ENCODE measurements around the gene BFSP1.

Gene BFSP1

DNA sequence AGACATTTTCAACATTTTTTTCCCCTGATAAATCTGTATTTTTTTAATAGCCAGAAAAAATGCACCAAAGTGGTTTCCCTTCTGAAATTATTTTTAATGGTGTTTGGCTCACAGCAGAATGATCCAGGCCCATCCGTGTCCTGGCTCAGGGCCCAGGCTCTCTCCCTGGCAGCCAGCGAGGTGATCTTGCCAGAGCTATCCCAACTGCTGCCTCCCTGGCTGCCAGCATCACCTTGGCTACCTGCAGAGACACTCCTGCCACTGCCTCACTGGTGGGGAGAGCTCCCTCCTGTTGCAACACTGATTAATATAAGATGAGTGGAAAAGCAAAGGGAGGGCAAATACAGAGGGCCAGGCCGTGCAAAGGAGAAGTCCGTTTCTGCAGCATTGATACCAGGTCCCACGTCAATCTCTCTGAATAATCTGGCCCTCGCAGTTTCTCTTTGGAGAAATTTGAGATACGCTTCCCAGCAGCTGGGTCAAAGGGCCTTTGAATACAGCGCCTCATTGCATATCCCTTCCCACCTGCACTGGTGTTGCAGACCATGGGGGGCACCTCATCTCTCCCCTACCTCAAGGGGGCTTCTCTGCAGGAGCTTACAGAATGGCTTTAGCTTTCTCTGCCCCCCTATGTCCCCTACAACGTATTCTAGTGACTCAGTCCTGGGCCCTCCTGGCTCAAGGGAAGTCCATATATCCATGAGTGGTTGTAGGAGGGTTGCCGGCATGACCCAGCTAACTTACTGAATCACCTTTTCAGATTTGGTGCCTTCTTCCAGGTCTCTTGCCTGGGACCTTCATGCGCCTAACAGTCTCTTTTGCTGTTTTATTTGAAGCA, 25.9 kb upstream of the BFSP1 start:
- DNase-seq = no peak

DNA sequence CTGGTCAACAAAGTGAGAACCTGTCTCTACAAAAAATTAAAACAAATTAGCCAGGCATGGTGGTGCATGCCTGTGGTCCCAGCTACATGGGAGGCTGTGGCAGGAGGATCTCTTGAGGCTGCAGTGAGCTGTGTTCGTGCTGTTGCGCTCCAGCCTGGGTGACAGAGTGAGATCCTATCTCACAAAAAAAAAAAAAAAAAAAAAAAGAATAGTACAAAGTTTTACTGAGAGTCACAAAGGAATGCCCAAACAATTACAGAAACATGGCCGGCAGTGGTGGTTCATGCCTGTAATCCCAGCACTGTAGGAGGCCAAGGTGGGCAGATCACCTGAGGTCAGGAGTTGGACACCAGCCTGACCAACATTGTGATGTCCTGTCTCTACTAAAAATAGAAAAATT, 23.9 kb upstream of the BFSP1 start:
- DNase-seq = no peak

DNA sequence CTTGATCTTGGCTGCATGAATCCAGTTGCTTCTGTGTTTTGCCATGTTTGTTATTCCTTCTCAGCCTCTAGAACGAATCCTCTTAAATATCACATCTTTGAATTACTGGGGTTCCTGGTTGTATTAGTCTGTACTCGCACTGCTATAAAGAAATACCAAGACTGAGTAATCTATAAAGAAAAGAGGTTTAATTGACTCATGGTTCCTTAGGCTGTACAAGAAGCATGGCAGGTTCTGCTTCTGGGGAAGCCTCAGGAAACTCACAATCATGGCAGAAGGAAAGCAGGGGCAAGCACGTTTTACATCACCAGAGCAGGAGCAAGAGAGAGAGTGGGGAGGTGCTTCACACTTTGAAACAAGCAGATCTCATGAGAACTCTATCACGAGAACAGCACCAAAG, 18.0 kb upstream of the BFSP1 start:
- no peak for DNase-seq

DNA sequence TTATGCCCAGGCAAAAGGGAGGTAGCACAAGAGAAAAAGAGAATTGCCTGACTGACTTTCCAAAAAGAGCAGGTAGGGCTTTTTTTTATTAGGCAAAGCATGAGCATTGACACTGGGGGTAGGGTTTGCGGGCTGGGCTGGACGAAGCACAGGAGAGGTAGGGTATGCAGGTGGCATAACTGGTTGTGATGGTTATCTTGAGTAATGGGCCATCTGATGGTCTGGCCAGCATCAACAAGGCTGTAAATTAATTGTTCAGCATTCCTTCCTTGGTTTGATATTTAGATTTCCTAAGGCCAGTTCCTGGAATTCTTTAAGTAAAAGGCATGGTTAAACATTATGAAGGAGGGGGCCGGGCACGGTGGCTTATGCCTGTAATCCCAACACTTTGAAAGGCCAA, 13.9 kb upstream of the BFSP1 start:
- no peak for DNase-seq

DNA sequence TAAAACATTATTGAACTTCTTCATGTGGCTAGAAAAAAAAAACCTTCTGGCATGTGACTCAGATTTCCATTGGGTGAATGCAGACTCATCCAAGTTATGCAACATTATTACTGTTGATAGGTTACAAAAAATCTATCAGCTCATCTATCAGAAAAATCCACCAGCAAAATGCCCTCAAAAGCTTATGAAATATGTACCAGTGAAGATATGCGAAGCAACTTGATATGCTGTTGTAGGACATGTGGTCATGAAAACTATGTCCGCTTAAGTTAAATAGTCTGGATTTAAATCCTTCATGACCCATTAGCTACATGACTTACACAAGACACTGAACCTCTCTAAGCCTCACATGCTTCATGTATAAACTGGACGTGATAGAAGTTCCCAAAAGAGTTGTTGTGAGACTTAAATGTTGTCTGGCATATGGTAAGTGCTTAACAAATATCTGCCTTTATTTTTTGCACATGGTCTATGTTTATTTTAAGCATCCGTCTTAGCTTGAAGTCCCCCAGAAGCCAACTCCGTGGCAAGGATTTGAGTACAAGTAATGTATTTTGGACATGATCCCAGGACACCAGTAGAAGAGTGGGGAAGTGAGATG, 12.5 kb upstream of the BFSP1 start:
- no peak for DNase-seq

DNA sequence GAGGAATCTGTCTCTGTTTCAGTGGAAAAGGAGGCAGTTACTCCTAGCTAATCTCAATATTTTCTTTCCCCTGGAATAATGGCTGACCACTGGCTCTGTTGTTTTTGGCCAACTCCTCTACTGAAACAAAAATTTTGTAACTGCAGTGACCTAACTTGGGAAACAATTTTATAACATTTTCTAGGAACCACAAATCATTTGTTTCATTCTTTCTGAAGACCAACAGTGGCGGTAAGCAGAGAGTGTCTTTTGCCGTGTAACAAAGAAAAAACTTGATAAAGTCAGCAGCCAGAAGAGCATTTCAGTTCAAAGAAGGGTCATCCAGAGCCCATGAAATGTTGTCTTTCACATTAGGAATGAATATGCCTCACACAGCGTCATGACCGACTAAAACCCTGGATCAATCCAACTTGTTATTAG, 11.8 kb upstream of the BFSP1 start:
- DNase-seq = no peak

DNA sequence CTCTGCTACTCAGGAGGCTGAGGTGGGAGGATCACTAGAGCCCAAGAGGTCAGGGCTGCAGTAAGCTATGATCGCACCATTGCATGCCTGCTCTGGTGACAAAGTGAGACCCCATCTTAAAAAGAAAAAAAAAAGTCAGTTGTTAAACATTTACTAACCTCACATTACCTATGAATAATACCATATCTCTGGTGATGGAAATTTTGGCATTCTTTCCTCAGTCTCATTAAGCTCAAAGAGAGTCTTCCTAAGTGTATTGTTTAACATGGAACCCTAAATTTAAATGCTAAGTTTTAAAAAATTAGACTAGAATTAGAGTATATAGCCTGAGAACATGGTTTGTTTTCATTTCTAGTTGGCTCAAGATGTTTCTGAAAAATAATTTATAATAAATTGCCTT, 11.3 kb upstream of the BFSP1 start:
- DNase-seq = no peak

DNA sequence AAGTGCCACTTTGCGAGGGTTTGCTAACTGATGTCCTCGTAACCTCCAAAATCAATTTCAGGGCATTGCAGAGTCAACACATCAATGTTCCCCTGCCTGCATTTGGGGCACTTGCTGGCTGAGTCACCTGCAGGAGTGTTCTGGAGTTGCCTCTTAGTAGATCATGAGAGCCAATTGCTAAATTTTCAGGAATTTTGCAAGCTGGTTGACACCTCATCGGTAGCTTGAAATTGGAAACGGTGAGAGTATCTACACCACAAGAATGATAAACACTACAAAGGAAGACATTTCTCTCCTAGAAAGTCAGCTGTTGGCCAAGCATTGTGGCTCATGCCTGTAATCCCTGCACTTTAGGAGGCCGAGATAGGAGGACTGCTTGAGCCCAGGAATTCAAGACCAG, 10.8 kb upstream of the BFSP1 start:
- DNase-seq = no peak

DNA sequence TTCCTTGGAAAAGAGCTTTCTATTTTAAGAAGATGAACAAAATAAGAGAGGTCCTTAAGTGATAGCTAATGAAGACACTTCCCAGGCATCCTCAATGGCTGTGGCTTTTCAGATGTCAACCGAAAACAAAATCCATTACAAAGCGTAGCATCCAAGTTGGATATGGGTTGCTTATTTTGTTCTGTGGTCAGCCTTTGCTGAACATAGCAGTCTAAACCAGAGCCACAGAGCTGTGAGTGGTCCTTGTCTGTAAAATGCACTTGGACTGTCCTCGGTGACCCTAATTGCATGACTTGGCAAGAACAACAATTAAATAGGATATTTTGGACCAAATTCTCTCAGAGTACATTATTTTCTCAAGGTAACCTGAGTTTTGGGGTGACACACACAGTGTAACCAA, 10.4 kb upstream of the BFSP1 start:
- DNase-seq = no peak

DNA sequence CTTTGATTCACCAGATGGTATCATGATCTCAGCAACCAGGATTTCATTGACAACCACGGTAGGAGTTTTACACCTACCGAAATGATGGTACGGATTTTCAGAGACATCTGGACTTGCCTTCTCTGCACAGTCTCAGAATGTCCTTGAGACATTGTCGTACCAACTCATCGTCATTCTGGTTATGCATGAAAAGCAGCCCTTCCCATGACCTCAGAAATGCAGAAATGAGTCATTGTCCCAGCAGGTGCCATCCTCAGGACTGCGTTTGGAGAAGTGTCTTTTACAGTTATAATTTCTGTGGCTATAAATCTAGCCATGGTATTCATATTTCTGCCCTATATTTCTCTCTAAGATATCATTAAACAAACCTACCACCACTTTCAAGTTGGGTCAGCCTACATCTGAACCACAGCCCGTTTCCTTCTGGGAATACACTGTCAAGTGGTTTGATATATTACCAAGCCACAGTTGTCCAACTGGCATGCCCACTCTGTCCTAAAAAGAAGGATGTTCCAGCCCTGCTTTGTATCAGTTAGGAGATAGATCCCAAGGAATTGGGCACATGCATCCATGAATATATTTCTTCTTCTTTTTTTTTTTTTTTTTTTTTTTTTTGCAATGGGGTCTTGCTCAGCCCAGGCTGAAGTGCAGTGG, 7.5 kb upstream of the BFSP1 start:
- no peak for DNase-seq

DNA sequence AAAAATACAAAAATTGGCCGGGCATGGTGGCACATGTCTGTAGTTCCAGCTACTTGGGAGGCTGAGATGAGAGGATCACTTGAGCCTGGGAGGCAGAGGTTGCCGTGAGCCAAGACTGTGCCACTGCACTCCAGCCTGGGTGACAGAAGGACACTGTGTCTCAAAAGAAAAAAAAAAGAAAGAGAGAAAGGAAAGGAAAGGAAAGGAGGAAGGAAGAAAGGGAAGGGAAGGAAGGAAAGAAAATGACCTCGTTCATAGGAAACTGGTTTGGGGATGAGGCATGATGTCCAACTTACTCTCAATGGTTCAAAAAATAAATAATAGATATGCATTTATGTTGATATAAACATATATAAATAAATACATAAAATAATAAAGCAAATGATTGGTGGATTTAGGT, 6.8 kb upstream of the BFSP1 start:
- no peak for DNase-seq

DNA sequence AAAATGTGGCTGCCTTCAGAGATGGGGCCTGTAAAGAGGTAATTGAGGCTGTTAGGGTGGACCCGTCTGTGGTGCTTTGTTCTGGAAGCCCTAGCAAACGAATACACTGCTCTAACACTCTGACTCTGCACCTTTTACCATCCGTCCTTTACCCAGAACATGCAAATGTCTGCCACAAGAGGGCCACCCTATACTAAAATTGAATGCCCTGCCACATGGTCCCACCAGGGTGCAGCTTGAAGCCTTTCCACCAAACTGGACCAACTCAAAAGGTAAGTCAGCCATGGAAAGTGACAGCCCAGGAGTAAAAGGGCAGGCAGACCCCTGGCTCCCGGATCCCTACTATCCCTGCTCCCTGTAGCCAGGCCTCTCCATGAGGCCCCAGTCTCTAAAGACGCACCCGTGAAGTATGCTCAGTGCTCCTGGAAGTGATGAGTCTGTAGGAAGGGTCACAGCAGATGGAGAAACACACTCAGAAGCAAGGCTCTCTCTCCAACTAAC, 5.8 kb upstream of the BFSP1 start:
- peak; percentile 71 for DNase-seq

DNA sequence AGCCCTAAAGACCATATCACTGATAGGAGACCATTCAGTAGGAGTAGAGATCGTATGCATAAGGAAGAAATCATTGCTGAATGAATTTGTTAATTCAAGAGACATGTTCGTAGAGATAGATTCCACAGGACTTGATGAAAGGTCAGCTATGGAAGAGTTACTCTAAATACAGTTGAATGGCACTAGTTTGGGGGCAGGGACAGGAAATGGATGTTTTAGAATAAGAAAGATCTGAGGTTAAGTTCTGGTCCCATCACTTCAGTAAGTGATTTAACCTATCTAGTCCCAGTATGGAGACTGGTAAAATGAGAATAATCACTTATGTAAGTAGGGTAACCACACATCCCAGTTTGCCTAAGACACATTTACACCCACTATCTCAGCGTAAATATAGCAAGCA, 2.9 kb upstream of the BFSP1 start:
- no peak for DNase-seq

DNA sequence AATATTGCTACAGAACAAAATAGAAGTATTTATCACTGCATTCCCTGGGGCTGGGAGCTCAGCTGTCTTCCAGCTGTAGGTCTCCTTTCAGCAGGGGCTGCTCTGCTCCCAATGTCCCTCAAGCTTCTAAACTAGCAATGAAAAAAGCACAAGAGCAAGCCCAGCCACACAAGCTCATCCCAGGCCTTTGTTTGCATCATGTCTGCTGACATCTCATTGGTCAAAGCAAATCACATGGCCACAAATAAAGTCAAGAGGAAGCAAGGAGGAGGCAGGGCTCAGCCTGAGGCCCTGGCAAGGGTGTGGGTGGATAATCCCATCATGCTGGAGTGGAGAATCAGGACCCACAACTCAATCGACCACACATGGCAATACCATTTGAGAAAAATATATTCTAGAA, 2.2 kb upstream of the BFSP1 start:
- DNase-seq = peak; percentile 55

DNA sequence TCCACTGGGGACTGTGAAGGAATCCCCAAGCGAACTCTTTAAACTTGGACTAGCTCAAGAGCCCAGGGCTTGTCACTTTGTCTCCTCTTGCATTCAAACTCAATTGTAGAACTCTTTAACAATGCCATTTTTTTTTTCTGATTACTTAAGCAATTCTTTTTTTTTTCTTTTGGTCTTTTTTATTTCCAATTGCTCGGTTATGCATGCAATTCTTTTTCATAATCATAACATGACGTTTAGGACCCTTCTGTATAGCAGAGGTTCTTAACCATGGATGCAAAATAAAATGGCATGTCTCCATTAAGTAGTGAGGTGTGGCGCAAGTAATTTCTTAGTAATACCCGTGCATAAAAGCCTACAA, 466 bp upstream of the BFSP1 start:
- DNase-seq = no peak

DNA sequence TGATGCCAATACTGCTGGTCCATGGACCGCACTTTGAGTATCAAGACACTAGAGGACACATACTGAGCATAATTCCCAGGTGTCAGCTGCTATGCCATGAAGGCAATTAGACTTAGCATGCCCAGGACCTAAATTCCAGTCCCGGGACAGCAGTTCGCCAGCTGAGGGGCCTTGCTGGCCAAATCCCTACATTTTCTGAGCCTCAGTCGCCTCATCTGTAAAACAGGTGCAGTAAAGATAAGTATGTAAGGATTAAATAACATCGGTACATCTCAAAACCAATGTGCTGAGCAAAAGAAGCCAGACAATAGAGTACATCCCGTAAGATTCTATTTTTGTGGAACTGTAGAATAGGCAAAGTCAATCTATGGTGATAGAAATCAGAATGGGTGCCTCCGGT, 1.0 kb downstream of the BFSP1 start:
- DNase-seq = no peak

DNA sequence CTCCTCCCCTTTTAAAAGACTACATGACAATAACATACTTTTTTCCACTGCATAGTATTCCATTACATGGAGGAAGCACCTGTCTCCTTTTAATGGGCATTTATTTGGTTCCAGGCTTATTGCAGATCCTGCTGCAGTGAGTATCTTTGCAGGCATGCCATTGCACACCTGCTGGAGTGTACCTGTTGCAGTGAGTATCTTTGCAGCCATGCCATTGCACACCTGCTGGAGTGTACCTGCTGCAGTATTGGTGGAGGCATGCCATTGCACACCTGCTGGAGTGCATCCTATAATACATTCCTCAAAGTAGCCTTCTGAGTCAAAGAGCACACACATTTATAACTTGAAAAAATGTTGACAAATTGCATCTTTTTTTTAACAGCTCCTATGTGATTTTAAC, 1.6 kb downstream of the BFSP1 start:
- no peak for DNase-seq

DNA sequence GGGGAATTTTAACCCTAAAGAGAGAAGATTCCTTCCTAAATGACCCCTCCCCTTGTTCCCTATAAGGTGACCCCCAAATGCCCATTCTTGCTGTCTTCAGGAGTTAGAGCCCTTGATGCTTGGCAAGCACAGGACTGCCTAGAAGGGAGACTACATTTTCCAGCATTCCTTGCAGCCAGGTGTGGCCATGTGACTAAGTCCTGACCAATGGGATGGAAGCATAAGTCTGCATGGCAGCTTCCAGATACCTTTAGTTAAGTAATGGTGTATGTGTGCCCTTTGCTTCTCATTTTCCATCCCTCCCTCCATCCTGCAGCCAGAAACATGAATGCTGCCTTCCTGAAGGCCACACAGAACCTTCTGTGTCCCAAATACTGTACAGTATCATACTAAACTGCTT, 5.5 kb downstream of the BFSP1 start:
- DNase-seq = peak; percentile 2

DNA sequence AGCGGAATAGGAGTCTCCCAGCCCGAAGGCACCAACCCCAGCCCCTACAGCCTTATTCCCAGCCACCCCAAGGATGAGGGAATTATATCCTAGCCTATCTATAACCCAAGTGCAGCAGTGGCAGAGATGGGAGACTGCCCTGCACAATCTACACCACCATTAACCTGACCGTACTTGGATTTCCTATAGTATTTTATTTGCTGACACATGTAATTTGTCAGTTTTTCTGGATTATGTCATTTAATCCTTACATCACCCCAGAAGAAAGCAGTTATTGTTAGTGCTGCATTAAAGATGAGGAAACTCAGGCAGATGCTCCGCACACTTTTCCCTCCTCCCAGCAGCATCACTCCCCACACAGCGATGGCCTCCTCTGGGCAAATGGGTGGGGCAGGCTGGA, 6.0 kb downstream of the BFSP1 start:
- DNase-seq = no peak

DNA sequence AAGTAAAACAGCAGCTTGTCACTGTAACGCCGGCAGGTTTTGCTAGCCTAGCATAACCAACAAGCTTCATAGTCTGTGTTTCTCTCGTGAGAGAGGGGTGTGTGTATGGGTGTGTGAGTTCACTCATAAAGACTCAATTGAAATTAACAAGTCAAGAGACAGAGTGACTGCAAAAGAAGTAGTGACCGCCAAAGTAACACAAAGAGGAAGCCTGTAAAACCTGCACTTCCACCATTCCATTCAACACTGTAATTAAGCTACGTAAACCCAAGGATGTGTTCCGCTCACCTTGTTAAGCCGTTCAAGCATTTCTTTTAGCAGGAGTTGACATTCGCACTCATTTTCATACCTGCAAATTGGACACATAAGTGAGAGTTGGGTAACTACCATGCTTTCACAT, 6.6 kb downstream of the BFSP1 start:
- DNase-seq = no peak

DNA sequence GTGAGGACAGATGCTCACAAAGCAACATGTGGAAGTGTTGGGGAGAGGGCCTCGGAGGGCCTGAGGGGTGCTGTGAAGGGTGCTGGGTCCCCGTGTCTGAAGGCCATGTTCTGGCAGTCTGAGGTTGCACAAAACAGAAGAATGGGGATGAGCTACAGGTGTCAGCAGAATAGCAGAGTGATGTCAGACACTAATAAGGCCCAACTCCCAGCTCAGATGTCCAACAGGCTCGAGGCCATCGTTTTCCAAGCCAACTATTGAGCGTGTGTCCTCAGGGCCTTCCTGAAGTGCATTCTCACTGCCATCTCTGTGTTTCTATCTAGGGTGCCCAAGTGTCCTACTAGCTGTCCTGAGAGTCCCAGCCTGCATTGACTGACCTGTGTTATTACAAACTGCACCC, 7.9 kb downstream of the BFSP1 start:
- DNase-seq = no peak

DNA sequence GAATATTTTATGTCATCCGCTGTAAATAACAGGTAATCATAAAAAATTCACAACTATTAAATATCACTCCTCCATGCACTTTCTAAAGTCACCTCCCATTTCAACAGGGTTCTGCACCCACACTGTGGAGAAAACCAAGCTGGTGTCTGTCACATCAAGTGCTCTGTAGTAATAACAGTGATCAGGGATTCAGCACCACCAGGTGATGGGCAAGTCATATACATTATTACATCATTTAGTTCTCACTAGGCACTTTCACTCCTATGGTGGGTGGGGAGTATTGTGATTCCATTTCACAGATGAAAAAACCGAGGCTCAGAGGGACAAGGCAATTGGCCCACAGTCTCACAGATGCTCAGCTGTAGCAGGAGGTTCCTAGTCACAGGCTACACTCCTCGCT, 8.7 kb downstream of the BFSP1 start:
- DNase-seq = no peak

DNA sequence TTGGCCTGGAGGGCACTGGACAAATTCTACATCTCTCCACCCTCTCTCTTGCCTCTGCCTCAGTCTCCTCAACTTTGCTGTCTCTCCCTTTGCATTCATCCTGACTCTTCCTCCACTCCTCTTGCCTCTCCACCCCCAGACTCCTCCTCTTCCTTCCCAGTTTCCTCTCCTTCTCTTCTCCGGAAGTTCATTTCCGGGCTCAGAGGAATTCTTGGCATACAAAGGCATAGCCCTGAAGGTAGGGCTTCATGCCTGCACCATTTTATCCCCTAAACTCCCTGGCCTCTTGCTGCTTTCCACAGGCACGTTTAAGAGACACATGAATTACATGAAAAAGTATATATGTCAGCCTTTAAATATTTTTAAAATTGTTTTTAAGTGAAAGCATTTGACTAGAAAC, 10.6 kb downstream of the BFSP1 start:
- no peak for DNase-seq

DNA sequence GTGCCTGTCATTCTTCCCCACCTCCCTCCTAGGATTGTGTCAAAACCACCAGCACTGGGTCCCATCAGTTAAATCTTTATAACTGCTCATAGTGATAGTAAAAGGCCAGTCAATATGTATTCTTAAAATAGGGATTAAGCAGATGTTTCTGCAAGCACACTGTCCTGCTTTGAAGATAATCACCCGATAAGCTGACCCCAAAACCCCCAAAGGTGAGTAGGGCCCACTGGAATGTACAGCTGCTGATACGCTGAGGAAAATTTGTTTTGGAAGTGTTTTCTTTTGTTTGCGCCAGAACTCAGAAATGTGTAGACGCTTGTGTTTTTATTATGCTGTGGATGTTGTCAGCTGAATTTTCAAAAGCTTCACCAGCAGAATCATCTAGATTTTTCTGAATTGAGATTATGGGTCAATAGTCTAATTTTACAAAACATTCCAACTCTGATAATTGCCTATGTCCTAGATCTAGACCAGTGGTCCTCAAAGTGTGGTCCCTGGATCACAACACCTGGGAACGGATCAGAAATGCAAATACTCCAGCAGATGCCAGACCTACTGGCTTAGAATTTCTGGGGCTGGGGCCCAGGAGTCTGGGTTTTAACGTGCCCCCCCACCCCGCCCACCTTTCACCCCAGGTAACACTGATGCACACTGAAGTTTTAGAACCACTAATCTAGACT, 11.4 kb downstream of the BFSP1 start:
- DNase-seq = no peak
